K562 (cell line): ENCODE data around the gene TLR2. TPM values are rescaled to one million over a fixed set of nuclear protein-coding genes. Genes with fewer than 3 reads are reported as not detected.

Experiments
- ATAC-seq: fragments of 200-7000 bp; cut with Tn5 transposase; 3 replicates; pipeline ENCODE4 v1.9.1; 2020; ENCODE audit warnings: moderate library complexity
- BruUV-seq: library from RNA; stranded (reverse); fragments of 400-500 nt; replicated peaks from 2 replicates; lab custom pipeline; 2021; lab: Mats Ljungman, UMichigan
- CTCF ChIA-PET: fragments of 300-600 bp; formaldehyde crosslinking; extraction: SDS; loops from one replicate; lab custom pipeline; 2021; ENCODE audit warnings: low intra/inter-chr PET ratio; lab: Yijun Ruan, JAX
- POLR2A ChIA-PET: fragments of 300-600, 350-650 bp; sonication (Branson Sonifier 250); formaldehyde crosslinking; extraction: SDS; loops from one replicate; lab custom pipeline; 2021; ENCODE audit warnings: antibody characterized with exemption, inconsistent platforms; lab: Yijun Ruan, JAX
- DNase-seq, 4 experiments: peaks; one replicate each; pipeline versions ENCODE4 v3.0.0 to v3.0.0-alpha.2; 2011 to 2018; ENCODE audit warnings: low spot score in 3 of 4, mixed read lengths in 3 of 4; ENCODE audit errors: extremely low read depth in 1 of 4
- FAIRE-seq: peaks from 2 replicates; lab custom pipeline; 2011; peaks lifted over from hg19 to GRCh38; lab: Jason Lieb, UNC
- H2AFZ ChIP-seq: 2 replicates; pipeline ENCODE4 v1.6.0; 2011; ENCODE audit warnings: low read depth, low read length, control low read depth, inconsistent platforms
- H3K27ac ChIP-seq: fragments of 200-600 bp; 3 replicates; pipeline ENCODE4 v1.8.0; 2011; ENCODE audit warnings: low read depth, mild to moderate bottlenecking, control low read depth, inconsistent platforms, low read length, moderate library complexity, mixed read lengths; ENCODE audit errors: extremely low read depth
- H3K27me3 ChIP-seq, 2 experiments: fragments of 300-600 bp in 1 of 2; 2 replicates in 1 of 2; 3 replicates in 1 of 2; pipeline versions ENCODE4 v1.6.0 to v1.8.0; 2011; ENCODE audit warnings: inconsistent platforms in 2 of 2, low read length in 2 of 2, mild to moderate bottlenecking in 1 of 2, mixed read lengths in 1 of 2, moderate library complexity in 1 of 2; ENCODE audit not compliant: control insufficient read depth in 2 of 2, insufficient read depth in 2 of 2
- H3K36me3 ChIP-seq: fragments of 300-600 bp; 3 replicates; pipeline ENCODE4 v1.8.0; 2011; ENCODE audit warnings: mild to moderate bottlenecking, low read length, inconsistent platforms; ENCODE audit not compliant: control insufficient read depth, insufficient read depth
- H3K4me1 ChIP-seq, 2 experiments: fragments of 200-600 bp in 1 of 2; replicated peaks in 1 of 2; 2 replicates in 1 of 2; 3 replicates in 1 of 2; pipeline versions ENCODE4 v1.5.1 to v1.8.0; 2011; ENCODE audit warnings: inconsistent platforms in 2 of 2, low read length in 2 of 2, mild to moderate bottlenecking in 1 of 2, mixed read lengths in 1 of 2, moderate library complexity in 1 of 2; ENCODE audit not compliant: control insufficient read depth in 2 of 2, insufficient read depth in 2 of 2
- H3K4me2 ChIP-seq: 2 replicates; pipeline ENCODE4 v1.6.1; 2011; ENCODE audit warnings: low read length, control low read depth, inconsistent platforms, mixed read lengths; ENCODE audit not compliant: insufficient read depth
- H3K4me3 ChIP-seq: fragments of 200-600 bp; sonication (generic), shearing (Covaris generic); 2 replicates; pipeline ENCODE4 v1.5.1; 2016; ENCODE audit warnings: control low read depth, inconsistent platforms
- H3K79me2 ChIP-seq: fragments of 200-600 bp; 3 replicates; pipeline ENCODE4 v1.8.0; 2011; ENCODE audit warnings: low read length, inconsistent platforms; ENCODE audit not compliant: control insufficient read depth, insufficient read depth
- H3K9ac ChIP-seq, 2 experiments: 2 replicates each; pipeline versions ENCODE4 v1.6.0 to v1.6.1; 2011; ENCODE audit warnings: low read depth in 2 of 2, low read length in 2 of 2, control low read depth in 1 of 2, inconsistent platforms in 1 of 2, mild to moderate bottlenecking in 1 of 2, mixed read lengths in 1 of 2; ENCODE audit not compliant: insufficient read depth in 1 of 2
- H3K9me1 ChIP-seq: one replicate; pipeline ENCODE4 v1.6.0; 2011; ENCODE audit warnings: inconsistent platforms, mild to moderate bottlenecking, low read length, moderate library complexity; ENCODE audit not compliant: control insufficient read depth, insufficient read depth
- H3K9me3 ChIP-seq: replicated peaks from 2 replicates; pipeline ENCODE4 v1.5.1; 2011; ENCODE audit warnings: low read depth, low read length, inconsistent platforms; ENCODE audit not compliant: control insufficient read depth, insufficient read depth
- H4K20me1 ChIP-seq: replicated peaks from 2 replicates; pipeline ENCODE4 v1.6.1; 2011; ENCODE audit warnings: low read length, inconsistent platforms, mixed read lengths; ENCODE audit not compliant: control insufficient read depth, insufficient read depth
- BACH1 ChIP-seq: fragments of 200-800 bp; sonication (Bioruptor generic); IDR thresholded peaks from 2 replicates; pipeline ENCODE4 v1.6.1; 2016; ENCODE audit warnings: missing genetic modification characterization, missing compliant biosample characterization
- BRCA1 ChIP-seq, 2 experiments: fragments of 450-650 bp in 1 of 2; sonication (generic) in 1 of 2; formaldehyde crosslinking in 1 of 2; IDR thresholded peaks; 2 replicates each; pipeline versions ENCODE4 v1.5.0 to v1.6.1; 2017 to 2020; ENCODE audit warnings: mild to moderate bottlenecking in 1 of 2, missing genetic modification reagents in 1 of 2
- CEBPB ChIP-seq: fragments of 450-650 bp; IDR thresholded peaks from 2 replicates; pipeline ENCODE4 v1.6.1; 2016; ENCODE audit warnings: missing genetic modification characterization, missing compliant biosample characterization
- DIDO1 ChIP-seq: fragments of 450-650 bp; IDR thresholded peaks from 2 replicates; pipeline ENCODE4 v1.6.1; 2016; ENCODE audit warnings: low read depth, missing biosample characterization, missing genetic modification characterization
- EHMT2 ChIP-seq: fragments of 450-650 bp; IDR thresholded peaks from 2 replicates; pipeline ENCODE4 v1.6.1; 2018; ENCODE audit warnings: antibody characterized with exemption
- HCFC1 ChIP-seq: IDR thresholded peaks from 2 replicates; pipeline ENCODE4 v1.6.1; 2012; ENCODE audit warnings: low read depth, low read length, improper control_type of control experiment
- MCM7 ChIP-seq, 2 experiments: fragments of 450-650 bp; IDR thresholded peaks; 2 replicates each; pipeline ENCODE4 v1.6.1; 2016 to 2018
- MLX ChIP-seq, 2 experiments: fragments of 450-650 bp in 1 of 2; sonication (generic) in 1 of 2; formaldehyde crosslinking; conservative IDR thresholded peaks; 2 replicates each; pipeline versions ENCODE4 v1.4.0 to v1.8.1; 2020 to 2022; ENCODE audit warnings: mild to moderate bottlenecking in 1 of 2, missing genetic modification reagents in 1 of 2
- MTA1 ChIP-seq: fragments of 450-650 bp; IDR thresholded peaks from 2 replicates; pipeline ENCODE4 v1.6.1; 2017; ENCODE audit warnings: borderline replicate concordance
- NFIC ChIP-seq: fragments of 450-650 bp; IDR thresholded peaks from 2 replicates; pipeline ENCODE4 v1.6.1; 2017; ENCODE audit warnings: mild to moderate bottlenecking, inconsistent platforms
- NR3C1 ChIP-seq: sonication (generic); formaldehyde crosslinking; IDR thresholded peaks from 2 replicates; pipeline ENCODE4 v1.8.1; 2022; ENCODE audit warnings: missing genetic modification reagents
- TCF3 ChIP-seq: sonication (generic); formaldehyde crosslinking; IDR thresholded peaks from 2 replicates; pipeline ENCODE4 v1.4.0; 2020; ENCODE audit warnings: mild to moderate bottlenecking, missing genetic modification reagents
- THAP7 ChIP-seq: fragments of 250-450 bp; sonication (Bioruptor Pico); IDR thresholded peaks from 2 replicates; pipeline ENCODE4 v1.5.0; 2021
- ZC3H11A ChIP-seq: IDR thresholded peaks from 2 replicates; pipeline ENCODE4 v1.6.1; 2012; ENCODE audit warnings: low read depth, low read length, improper control_type of control experiment
- ZFP91 ChIP-seq: sonication (generic); formaldehyde crosslinking; IDR thresholded peaks from 2 replicates; pipeline ENCODE4 v1.8.0; 2022; ENCODE audit warnings: mild to moderate bottlenecking, missing genetic modification reagents
- ZFPM2 ChIP-seq: fragments of 250-450 bp; sonication (Bioruptor Pico); IDR thresholded peaks from 2 replicates; pipeline ENCODE4 v1.5.1; 2022; ENCODE audit warnings: mild to moderate bottlenecking
- ZNF696 ChIP-seq: fragments of 250-450 bp; sonication (Bioruptor Pico); conservative IDR thresholded peaks from 2 replicates; pipeline ENCODE4 v1.4.0; 2020; ENCODE audit warnings: mild to moderate bottlenecking, moderate library complexity
- ZNF707 ChIP-seq: fragments of 250-450 bp; sonication (Bioruptor Pico); conservative IDR thresholded peaks from 2 replicates; pipeline ENCODE4 v1.8.0; 2022; ENCODE audit warnings: inconsistent platforms, mild to moderate bottlenecking, moderate library complexity
- WGBS: fragments of 100-300 bp; shearing (Covaris generic); methylation state at CpG from one replicate; pipeline ENCODE4 v1.1.6; 2016; ENCODE audit warnings: low coverage, mixed read lengths; ENCODE audit not compliant: insufficient coverage; ENCODE audit errors: missing lambda C conversion rate; 5-methylcytosine and 5-hydroxymethylcytosine counted together
- in situ Hi-C: fragments of 300-500 bp; cut with MboI; formaldehyde crosslinking; loops from 4 replicates; pipeline ENCODE4 v1.15.0; 2018; ENCODE audit warnings: inconsistent platforms, mixed read lengths
- intact Hi-C: fragments of 100-400 bp; cut with micrococcal nuclease; formaldehyde crosslinking; loops from 2 replicates; pipeline ENCODE4 v1.14.2; 2022
- polyA plus RNA-seq, 8 experiments: library from polyadenylated mRNA; depleted of rRNA in 4 of 8; stranded (reverse) in 5 of 8; unstranded in 3 of 8; fragments of >200 nt; fragmentation: Nextera tagmentation in 2 of 8; fragmentation: Illumina TruSeq in 1 of 8; extraction: Ambion mirVana in 2 of 8; extraction: Trizol in 1 of 8; gene quantifications; 2 replicates each; pipeline versions ENCODE4 v1.2.1 to v1.2.3, GENCODE V29; 2011 to 2014; ENCODE audit warnings: inconsistent platforms in 1 of 8, missing spikeins in 1 of 8
- total RNA-seq, 7 experiments: library from RNA; depleted of rRNA in 6 of 7; stranded (reverse); fragments of >200 nt in 6 of 7; fragmentation: Illumina TruSeq in 2 of 7; extraction: Trizol in 2 of 7; gene quantifications; 2 replicates each; pipeline versions ENCODE4 v1.2.1 to v1.2.3, GENCODE V29; 2011 to 2021; ENCODE audit warnings: low replicate concordance in 1 of 7

TLR2 gene
- total and polyA plus RNA-seq, 9 of the 15 experiments (the other 6 are each of a cell fraction or from before 2014, with no cell fraction given): 0.09 to 0.11 TPM; not detected in 7

- no peak for TF ChIP-seq DIDO1
- TF ChIP-seq BACH1: no peak
- no peak for TF ChIP-seq TCF3 (CRISPR knock-in tag)
- no peak for TF ChIP-seq NR3C1 (CRISPR knock-in tag)
- TF ChIP-seq, all 486 proteins: peak for 0
These were observed 37.8 kb upstream of the TLR2 start (continued) for GRCh38 chr4:153646261-153646660.

- Histone ChIP-seq H3K27ac (no peak overlapping the region), H3K79me2 (no peaks in the 10 kb centered on the region), H3K36me3 (no peaks in the 10 kb centered on the region), H3K4me3 (no peak overlapping the region), H3K9ac (no peak overlapping the region), H3K4me1 (no peaks in the 10 kb centered on the region; a peak in 1 of 5 replicates), H3K4me2 (no peak overlapping the region), H3K9me1 (no peaks in the 10 kb centered on the region), H3K27me3 (peaks cover 0 to 11% of the 10 kb centered on the region in 2 experiments; a peak in 2 of 5 replicates), H2AFZ (no peak overlapping the region), H4K20me1 (no peaks in the 10 kb centered on the region), H3K9me3 (no peaks in the 10 kb centered on the region)
- ATAC-seq (no peak), FAIRE-seq (no peak), DNase-seq (no peak)
- BruUV-seq: no TSS peak
- in situ Hi-C loops: no loop called here
- WGBS: 13% methylated on average over 1 of the region's 1 CpG
- TF ChIP-seq MCM7 (IDR thresholded peaks at IDR 0.05): no peak
- no peak for TF ChIP-seq BRCA1 (IDR thresholded peaks at IDR 0.05)
- TF ChIP-seq BRCA1 (CRISPR knock-in tag; IDR thresholded peaks at IDR 0.05): no peak
- TF ChIP-seq ZC3H11A: no peak
- TF ChIP-seq ZNF707 (CRISPR knock-in tag): no peak
- no peak for TF ChIP-seq THAP7 (CRISPR knock-in tag)
- no peak for TF ChIP-seq NFIC
- no peak for TF ChIP-seq EHMT2
- TF ChIP-seq MTA1: no peak
- no peak for TF ChIP-seq MLX (CRISPR knock-in tag; conservative IDR thresholded peaks at IDR 0.05)
- no peak for TF ChIP-seq ZFP91
- TF ChIP-seq CEBPB: no peak
- TF ChIP-seq ZFPM2 (CRISPR knock-in tag): no peak
- TF ChIP-seq HCFC1: no peak
- no peak for TF ChIP-seq ZNF696 (CRISPR knock-in tag)
- POLR2A ChIA-PET: no interaction called here
- CTCF ChIA-PET: no interaction called here
- intact Hi-C loops: loop anchor here (10.0 kb wide), 2 partner anchors 412 to 562 kb away; no protein-coding TSS in a partner anchor
These were observed 37.1 kb upstream of the TLR2 start for GRCh38 chr4:153646978-153647377.
